CD4-positive, alpha-beta T cell treated with Interleukin-21 for 1 hour (primary cell): Measurements from ENCODE around the gene KCNIP3.

Experiments used
- DNase-seq: peaks from one replicate; pipeline ENCODE4 v3.0.0-alpha.2; 2020

Gene KCNIP3

DNA sequence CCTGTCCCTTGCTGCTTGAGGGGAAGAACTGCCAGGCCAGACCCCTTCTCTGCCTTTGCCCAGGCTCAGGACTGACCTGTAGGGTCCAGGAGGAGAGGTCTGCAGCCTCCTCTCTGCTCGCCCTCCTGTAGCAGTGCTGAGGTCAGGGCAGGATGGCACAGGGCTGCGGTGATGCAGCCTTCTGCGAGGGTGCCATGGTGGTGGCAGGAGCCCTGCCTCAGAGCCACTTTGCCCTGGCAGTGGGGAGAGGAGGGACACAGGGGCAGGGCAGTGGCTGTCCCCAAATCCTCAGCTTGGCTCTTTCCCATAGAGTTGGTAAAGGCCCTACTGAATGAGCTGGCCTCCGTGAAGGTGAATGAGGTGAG lies 22.0 kb upstream of the KCNIP3 start:
- DNase-seq = no peak

GRCh38 chr2:95275601-95276243 lies 21.4 kb upstream of the KCNIP3 start:
- no peak for DNase-seq

DNA sequence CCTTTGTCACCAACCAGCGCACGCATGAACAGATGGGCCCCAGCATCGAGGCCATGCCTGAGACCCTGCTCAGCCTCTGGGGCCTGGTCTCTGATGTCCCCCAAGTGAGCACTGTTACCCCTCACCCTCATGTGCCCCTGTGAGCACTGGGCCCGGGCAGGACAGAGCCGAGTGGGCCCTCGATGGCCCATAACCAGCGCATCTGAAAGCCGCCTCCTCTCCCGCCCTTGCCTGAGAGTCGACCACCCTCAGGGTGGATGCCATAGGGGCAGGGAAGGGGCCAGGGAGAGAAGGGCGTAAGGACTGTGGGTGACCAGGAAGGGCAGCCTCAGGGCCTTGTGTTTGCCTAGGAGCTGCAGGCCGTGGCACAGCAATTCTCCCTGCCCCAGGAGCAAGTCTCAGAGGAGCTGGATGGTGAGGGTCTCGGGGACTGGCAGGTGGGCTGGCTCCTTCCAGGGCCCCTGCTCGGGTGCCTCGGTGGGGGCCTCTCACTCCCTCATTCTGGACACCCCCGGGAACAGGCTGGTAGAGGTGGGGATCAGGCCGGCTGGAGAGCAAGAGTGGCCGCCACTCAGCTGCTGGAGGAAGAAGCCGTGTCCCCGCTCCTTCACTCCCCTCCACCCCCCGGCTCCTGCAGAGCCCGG lies 20.8 kb upstream of the KCNIP3 start:
- DNase-seq = no peak

- no peak for DNase-seq
These were observed 20.3 kb upstream of the KCNIP3 start for GRCh38 chr2:95276888-95277245.

DNA sequence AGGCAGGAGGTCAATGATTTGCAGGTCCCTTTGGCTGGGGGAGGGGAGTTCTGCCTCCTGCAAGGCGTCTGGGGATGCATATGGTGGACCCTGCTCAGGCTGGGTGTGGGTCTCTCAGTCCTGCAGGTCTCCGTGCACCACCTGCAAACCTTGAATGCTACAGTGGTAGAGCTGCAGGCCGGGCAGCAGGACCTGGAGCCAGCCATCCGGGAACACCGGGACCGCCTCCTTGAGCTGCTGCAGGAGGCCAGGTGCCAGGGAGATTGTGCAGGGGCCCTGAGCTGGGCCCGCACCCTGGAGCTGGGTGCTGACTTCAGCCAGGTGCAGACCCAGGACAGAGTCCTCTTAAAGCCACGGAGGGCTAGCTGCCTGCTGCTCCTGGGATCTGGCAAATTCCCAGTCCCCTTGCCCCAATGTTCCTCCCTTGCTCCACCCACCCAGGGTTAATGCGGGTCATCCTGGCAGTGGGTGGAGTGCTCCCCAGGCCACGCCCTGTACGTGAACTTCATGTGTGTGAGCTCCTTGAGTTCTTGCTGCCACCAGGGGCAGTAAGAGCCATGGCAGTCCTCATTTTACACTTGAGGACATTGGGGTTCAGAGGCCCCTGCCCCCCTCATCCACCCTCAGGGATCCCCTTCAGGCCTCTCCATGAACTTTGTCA lies 19.8 kb upstream of the KCNIP3 start:
- DNase-seq = no peak

DNA sequence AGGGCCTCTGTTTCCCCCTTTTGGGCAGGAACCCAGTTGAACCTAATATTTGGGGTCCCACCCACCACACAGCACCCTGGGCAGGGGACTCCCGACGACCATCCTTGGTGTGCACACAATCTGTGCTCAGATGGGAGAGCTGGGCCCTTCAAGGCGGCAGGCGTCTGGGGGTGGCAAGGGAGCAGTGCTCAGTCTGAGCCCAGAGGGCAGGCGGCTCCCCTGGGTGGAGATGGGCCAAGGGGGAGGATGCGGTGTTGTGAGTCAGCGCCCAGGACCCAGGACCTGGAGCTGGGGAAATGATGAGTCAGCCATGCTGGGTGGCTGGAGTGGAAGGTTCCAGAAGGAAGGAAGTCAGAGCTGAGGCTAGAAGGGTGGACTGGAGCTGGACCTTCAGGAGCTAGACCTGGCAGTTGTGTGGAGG lies 19.1 kb upstream of the KCNIP3 start:
- no peak for DNase-seq

DNA sequence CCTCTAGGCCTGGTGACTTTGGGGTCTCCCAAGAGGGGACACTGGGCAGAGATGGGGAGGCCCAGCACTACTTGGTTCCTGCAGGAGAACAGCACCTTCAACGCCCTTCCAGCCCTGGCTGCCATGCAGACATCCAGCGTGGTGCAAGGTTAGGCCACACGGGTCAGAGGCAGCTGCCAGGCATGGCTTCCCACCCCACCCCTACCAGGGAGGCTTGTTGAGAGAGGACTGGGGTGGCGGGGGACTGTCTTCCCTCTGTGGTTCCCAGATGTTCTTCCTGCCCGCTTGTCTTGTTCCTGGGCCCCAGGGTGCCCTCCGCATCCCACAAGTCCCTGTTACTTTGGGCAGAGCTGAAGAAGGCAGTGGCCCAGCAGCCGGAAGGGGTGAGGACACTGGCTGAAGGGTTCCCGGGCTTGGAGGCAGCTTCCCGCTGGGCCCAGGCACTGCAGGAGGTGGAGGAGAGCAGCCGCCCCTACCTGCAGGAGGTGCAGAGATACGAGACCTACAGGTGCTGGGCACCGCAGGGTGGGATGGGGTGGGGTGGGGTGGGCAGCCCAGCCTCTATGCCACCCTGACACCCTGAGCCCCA lies 18.4 kb upstream of the KCNIP3 start:
- DNase-seq = no peak

DNA sequence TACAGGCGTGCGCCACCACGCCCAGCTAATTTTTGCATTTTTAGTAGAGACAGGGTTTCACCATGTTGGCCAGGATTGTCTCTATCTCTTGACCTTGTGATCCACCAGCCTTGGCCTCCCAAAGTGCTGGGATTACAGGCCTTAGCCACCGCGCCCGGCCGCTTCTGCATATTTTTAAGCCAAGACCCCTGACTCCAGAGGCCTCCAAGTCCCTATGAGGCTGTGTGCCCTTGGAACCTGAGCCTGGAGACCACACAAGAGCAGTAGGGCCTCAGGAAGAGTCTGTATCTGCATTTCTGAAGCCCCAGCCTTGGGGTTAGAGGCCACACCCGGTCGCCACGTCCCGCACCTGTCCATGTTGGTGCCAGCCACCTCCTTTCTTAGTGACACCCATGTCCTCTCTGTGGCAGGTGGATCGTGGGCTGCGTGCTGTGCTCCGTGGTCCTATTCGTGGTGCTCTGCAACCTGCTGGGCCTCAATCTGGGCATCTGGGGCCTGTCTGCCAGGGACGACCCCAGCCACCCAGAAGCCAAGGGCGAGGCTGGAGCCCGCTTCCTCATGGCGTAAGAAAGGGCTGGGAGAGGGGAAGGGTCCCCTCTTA lies 17.6 kb upstream of the KCNIP3 start:
- DNase-seq = no peak

GRCh38 chr2:95281071-95281470 lies 16.1 kb upstream of the KCNIP3 start:
- no peak for DNase-seq

GRCh38 chr2:95281786-95282185 lies 15.4 kb upstream of the KCNIP3 start:
- DNase-seq = no peak

DNA sequence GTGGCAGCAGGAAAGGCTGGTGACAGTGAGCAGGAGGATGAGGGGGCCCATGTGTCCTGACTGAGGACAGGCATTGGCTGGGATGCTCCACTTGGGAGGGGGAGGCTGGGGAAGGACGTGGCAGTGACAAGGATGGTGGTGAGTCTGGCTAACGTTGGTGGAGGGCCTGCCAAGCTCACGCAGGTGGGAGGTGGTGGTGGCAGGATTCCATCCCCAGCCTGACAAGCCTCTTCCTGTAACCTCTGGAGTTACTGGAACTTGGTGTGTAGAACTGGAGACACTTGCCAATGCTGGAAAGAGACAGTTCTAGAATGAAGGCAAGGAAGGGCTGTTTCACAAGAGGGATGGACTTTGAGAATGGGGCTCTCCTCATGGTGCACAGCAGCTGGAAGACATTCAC lies 14.7 kb upstream of the KCNIP3 start:
- no peak for DNase-seq

GRCh38 chr2:95283562-95283961 lies 13.6 kb upstream of the KCNIP3 start:
- DNase-seq = no peak

DNA sequence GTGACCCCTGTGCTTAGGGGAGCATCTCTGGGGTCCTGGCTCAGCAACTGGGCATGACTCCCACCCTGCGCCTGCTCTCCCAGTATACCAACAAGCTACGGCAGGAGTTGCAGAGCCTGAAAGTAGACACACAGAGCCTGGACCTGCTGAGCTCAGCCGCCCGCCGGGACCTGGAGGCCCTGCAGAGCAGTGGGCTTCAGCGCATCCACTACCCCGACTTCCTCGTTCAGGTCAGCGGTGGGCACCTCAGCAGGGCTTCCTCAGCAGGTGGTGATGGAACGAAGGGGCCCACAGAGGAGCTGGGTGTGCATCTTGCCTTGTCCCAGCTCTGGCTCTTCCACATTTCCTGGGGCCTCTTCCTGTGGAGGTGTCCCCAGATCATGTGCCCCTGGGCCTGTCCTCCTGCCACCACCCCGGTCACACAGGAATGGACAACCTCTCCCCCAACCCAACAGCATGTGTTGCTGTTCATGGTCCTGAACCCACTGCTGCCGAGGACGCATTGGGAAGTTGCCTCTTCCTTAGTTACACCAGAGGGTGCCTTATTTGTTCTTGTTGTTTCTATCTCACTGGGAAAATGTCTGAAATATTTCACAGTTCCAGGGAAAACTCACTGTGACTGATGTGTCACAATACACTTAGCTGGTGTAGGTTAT lies 12.1 kb upstream of the KCNIP3 start:
- no peak for DNase-seq

GRCh38 chr2:95285542-95285932 lies 11.6 kb upstream of the KCNIP3 start:
- no peak for DNase-seq

GRCh38 chr2:95287336-95287735 lies 9.8 kb upstream of the KCNIP3 start:
- no peak for DNase-seq

GRCh38 chr2:95287806-95288205 lies 9.3 kb upstream of the KCNIP3 start:
- DNase-seq = no peak

GRCh38 chr2:95289253-95289652 lies 7.9 kb upstream of the KCNIP3 start:
- no peak for DNase-seq

DNA sequence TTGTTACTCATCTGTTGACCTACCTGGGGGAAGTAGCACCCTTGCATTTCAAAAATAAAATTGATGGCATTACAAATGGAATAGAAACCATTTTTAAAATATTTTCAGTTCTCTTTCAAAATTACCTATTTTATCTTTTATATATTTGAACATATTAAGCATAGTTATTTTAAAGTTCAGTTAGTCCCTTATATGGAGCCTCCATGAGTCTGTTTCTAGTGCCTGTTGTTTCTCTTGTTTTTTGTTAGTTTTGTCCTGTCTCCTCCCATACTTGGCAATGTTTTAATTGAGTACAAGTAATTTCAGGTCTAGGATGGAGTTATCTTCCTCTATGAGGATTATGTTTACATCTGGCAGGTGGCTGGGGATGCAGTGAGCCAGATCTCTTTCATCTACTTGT lies 5.9 kb upstream of the KCNIP3 start:
- no peak for DNase-seq

DNA sequence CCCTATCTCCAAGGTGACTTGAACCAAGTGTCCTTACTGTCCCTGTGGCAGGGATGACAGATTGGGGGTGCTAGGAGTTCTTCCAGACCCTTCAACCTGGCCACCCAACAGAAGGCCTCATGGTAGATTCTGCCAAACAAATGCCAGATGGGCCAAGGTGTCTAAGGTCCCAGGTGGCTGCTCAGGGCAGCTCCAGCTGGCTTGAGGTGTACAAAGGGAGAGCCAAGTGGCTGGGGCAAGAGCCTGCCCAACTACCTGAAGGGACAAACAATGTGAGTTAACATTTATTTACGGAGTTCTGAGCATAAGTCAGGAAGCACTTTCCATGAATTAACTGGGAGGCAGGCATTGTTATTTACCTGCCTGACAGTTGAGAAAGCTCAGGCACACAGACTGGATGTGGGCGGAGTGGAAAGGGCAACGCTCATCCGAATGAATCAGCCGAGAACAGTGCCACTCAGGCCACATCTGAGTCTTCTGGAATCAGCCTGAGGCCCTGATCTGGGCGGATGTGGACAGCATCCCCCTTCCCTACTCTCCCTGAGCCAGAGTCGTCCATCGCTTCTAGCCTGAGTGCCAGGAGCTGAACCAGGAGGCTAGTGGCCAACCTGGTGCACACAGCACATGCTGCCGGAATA lies 4.4 kb upstream of the KCNIP3 start:
- no peak for DNase-seq

GRCh38 chr2:95294579-95295250 lies 2.4 kb upstream of the KCNIP3 start:
- DNase-seq = no peak

GRCh38 chr2:95295376-95295775 lies 1.8 kb upstream of the KCNIP3 start:
- DNase-seq = no peak

DNA sequence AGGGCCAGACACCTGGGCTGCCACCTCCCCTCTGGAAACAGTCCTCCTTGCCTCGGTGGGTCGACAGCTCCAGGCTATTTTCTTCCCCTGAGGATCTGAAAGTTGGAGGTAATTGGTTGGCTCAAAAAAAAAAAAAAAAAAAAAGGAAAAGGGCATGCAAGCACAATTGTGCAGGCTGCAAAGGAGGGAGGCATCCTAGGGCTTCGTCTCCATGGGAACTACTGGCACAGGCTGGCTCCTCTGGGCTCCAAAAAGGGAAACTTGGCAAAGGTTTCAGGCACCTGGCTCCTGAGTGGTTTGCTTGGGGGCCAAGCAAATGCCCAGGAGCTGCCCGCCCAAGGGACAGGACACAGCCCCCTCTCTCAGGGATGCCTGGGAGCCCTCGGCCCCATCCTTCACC lies 1.1 kb upstream of the KCNIP3 start:
- no peak for DNase-seq
